ENCODE data around the gene PHACTR2.

PHACTR2 gene

DNA sequence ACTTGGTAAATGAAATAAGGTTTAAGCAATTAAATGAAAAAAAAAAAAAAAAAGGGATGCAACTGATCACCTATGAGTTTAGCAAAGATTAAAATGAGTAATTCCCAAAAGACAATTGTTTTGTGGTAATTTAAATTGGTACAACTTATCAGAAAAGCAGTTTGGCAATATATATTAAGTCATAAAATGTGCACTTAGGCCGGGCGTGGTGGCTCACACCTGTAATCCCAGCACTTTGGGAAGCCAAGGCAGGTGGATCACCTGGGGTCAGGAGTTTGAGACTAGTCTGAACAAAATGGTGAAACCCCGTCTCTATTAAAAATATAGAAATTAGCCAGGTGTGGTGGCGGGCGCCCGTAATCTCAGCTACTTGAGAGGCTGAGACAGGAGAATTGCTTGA lies 7.9 kb downstream of the PHACTR2 start:
- no peak for TF ChIP-seq POLR2A (IDR thresholded peaks at IDR 0.05; ENCODE audit: low read depth, low read length)
- no peak for DNase-seq (ENCODE audit: insufficient read length, low spot score)
- no peak for FAIRE-seq

DNA sequence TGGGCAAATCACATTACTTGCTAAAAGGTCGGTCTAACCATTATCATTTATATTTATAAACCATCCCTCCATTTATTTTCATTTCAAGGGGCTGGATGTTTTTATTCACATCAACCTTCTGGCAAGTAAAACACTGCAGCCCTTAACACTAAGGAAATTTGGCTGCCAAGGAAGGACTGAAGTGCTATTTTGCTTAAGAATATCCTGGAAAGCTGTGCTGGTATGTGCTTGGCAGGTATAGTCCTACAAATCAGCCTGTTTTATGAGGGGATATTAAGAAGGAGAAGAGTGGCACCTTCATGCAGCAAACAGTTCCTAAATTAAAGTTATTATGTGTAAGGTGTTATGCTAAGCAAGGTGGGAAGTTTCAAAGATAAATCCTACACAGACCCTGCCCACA lies 9.8 kb downstream of the PHACTR2 start:
- no peak for TF ChIP-seq POLR2A (IDR thresholded peaks at IDR 0.05; ENCODE audit: low read depth, low read length)
- DNase-seq (ENCODE audit: insufficient read length, low spot score) (no peak), FAIRE-seq (no peak)

DNA sequence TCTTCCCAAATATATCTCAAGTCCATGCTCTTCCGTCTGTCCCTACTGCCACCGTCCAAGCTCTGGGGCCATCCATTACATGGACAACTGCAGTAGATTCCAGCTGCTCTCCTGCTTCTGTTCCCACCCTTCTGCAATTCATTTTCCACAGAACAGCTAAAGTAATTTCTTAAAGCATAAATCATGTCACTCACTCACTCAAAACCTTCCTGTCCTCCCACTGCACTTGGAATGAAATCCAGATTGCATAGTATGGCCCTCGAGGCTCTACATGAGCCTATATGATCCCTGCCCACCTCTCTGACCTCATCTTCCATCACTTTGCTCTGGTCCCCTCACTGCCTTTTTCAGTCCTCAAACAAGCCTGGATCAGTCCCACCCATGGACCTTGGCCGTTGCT lies 10.9 kb downstream of the PHACTR2 start:
- DNase-seq (ENCODE audit: insufficient read length, low spot score) (no peak), FAIRE-seq (no peak)
- no peak for TF ChIP-seq POLR2A (IDR thresholded peaks at IDR 0.05; ENCODE audit: low read depth, low read length)

DNA sequence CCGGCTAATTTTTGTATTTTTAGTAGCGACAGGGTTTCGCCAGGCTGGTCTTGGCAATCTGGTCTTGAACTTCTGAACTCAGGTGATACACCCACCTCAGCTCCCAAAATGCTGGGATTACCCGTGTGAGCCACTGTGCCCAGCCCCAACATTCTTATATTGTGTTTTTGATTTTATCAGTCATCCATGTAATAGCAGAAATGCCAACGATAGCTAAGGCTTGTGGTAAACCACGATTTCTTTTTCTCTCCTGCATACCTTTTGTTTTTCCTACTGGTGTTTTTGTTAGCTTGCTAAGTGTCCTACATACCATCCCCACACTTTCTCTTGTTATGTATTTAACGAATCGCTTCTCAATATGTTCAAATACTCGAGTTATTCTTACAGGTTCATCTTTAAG lies 12.1 kb downstream of the PHACTR2 start:
- no peak for FAIRE-seq

DNA sequence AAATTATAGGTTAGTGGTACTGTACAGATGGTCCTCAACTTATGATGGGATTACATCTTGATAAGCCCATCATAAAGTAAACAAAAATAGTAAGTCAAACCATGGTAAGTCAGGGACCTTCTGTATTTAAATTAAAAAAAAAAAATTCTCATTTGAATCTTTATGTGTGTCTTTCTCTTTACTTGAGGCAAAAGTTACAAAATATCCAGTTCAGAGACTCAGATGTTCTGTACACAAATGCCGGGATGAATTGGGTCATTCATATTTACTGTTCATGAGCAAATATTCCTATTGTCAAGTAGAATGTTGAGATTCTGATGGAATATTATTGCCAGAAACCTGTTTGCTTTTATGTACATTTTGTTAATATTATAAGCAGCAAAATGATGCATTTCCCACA lies 13.4 kb downstream of the PHACTR2 start:
- no peak for FAIRE-seq
- DNase-seq (ENCODE audit: insufficient read length, low spot score): no peak
- no peak for TF ChIP-seq POLR2A (IDR thresholded peaks at IDR 0.05; ENCODE audit: low read depth, low read length)

More for the DNA sequence above, 12.1 kb downstream of the PHACTR2 start:
- TF ChIP-seq POLR2A (IDR thresholded peaks at IDR 0.05; ENCODE audit: low read depth, low read length): no peak
- no peak for DNase-seq (ENCODE audit: insufficient read length, low spot score)

DNA sequence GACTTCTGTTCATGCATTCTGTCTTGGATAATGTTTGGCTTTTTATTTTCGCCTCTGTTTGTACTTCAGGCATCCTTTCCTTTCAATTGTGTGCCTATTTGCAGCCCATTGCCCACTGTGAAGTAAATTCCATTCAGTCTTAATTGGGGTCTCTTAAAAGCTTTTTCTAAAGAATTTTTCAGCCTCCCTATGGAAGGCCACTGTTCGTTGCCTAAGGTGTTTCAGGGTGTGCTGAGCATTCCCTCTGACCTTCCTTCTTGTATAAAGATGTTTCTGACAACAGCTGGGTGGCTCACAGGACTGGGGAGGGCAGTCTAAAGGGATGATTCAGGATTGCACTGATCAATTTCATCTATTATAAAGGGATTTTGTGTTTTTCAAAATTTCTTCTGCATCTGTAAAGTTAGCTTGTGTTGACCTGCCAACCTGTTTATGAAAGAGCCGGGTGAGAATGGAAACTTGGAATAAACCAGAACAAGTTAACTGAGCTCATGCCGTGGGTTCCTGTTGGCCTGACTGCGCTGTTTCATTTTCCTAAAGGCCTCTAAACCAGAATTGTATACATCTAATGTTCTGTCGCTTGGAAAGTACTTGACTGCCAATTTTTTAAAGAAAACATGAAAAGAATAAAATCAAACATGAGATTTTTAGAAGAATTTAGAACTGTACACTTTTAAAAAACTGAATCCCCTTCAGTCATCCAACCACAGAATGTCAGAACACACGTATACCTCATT lies 14.3 kb downstream of the PHACTR2 start:
- TF ChIP-seq POLR2A (IDR thresholded peaks at IDR 0.05; ENCODE audit: low read depth, low read length): no peak
- DNase-seq (ENCODE audit: insufficient read length, low spot score) (no peak), FAIRE-seq (no peak)

DNA sequence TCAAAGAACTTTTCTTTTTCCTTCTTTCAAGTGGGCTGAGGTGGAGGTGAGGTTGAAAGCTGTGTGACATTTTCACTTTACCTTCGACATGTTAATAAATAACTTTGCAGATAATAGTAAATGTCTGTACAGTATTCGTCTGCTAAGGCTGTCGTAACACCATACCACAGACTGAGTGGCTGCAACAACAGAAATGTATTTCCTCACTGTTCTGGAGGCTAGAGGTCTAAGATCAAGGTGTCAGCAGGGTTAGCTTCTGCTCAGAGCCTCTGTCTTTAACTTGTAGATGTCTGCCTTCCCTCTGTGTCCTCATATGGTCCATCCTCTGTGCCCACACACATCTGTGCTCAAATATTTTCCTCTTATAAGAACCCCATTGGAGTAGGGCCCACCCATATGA lies 14.9 kb downstream of the PHACTR2 start:
- FAIRE-seq (no peak), DNase-seq (ENCODE audit: insufficient read length, low spot score) (no peak)
- no peak for TF ChIP-seq POLR2A (IDR thresholded peaks at IDR 0.05; ENCODE audit: low read depth, low read length)

DNA sequence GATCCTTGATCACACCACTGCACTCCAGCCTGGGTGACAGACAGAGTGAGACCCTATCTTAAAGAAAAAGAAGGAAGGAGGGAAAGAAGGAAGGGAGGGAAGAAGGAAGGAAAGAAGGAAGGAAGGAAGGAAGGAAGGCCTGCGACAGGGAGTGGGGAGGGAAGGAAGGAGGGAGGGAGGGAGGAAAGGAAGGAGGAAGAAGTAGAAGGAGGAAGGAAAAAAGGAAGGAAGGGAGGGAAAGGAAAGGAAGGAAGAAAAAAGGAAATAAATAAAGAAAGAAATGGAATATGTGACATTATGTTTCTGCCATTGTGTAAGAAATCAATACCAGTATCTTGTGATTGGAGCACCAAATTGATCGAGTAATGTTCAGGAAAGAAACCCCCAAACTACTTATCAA lies 16.2 kb downstream of the PHACTR2 start:
- FAIRE-seq: no peak
- no peak for TF ChIP-seq POLR2A (IDR thresholded peaks at IDR 0.05; ENCODE audit: low read depth, low read length)
- DNase-seq (ENCODE audit: insufficient read length, low spot score): no peak

DNA sequence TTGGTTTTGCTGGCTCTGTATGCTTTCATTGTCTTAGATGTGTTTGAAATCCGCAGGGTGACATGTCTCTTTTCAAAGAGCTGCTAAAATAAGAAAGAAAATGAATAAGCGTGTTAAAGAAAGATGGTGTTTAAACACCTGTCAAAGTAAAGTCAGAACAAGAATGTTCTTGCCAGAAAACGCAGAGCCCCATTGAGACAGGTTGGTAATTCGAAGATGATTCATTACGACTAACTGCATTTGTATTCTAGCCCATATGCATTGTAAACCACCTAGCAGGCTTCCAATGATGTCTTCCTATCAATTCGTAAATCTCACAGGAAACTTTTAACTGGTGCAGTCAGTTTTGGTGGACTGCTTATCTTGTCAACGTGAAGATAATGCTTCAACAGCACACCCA lies 16.8 kb downstream of the PHACTR2 start:
- DNase-seq (ENCODE audit: insufficient read length, low spot score) (no peak), FAIRE-seq (peak; percentile 58)
- TF ChIP-seq POLR2A (IDR thresholded peaks at IDR 0.05; ENCODE audit: low read depth, low read length): no peak

DNA sequence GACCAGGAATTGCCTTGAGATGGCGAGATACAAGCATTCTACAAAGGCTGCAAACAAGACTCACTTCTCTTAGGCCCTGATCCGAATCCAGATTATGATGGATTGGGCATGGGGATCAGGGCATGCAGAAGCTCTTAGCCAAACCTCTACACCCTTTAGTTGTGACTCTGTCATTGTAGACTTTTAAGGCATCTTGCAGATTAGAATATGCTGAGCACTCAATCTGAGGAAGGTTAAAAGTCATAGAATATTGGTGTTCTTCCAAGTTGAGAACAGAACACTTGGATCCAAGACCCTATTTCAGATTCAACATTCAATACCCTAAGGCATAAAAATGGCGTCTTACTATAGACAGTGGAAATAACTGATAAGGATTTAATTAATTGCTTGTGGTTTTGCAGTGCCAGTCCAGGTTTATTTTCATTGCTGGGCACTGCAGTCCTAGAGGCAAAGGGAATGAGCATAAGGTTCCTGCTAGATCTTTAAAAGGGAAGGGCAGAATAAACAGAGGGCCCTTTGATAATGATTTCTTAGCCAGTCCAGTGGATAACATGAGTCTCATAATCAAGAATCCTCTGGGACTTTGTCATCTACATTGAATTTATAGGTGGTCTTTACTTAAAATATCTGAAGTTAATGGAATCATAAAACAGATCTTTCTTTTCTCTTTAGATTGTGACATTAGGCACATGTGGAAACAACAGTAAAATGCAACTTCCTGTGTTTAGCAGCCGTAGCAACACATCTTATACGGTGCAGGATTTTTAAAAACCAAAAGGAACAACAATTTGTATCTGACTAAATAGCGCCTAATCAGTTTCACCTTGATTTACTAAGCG lies 17.6 kb downstream of the PHACTR2 start:
- FAIRE-seq: no peak
- no peak for DNase-seq (ENCODE audit: insufficient read length, low spot score)
- no peak for TF ChIP-seq POLR2A (IDR thresholded peaks at IDR 0.05; ENCODE audit: low read depth, low read length)

DNA sequence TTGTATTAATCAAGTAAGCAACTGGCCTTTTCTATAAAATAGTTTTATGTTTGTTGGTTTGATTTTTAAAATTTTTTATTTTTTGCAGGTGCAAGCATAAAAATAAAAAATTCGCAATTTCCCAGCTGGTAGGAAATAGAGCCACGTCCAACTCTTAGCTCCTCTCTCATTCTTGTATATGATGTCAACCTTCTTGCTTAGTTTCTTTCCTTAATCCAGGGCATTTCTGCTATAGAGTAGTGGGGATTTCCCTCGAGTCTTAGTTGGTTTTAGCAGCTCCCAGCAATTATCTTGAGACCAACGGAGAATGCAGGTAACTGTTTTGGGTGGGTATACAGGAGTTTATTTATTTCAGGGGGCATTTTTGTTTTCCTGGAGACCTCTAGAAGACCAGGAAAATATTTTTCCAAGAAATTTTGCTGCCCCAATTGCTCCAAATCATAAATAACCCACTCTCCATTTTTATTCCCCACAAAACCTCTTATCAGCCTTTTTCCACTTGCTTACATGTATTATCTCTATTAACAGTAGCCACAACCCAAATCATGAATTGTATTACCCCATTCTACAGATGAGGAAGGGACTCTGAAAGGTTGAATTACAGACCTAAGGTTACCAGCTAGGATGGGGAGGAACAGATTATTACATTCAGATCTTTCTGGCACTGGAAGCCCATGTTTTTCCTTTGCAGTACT lies 18.4 kb downstream of the PHACTR2 start:
- FAIRE-seq (no peak), DNase-seq (ENCODE audit: insufficient read length, low spot score) (no peak)
- TF ChIP-seq POLR2A (IDR thresholded peaks at IDR 0.05; ENCODE audit: low read depth, low read length): no peak

DNA sequence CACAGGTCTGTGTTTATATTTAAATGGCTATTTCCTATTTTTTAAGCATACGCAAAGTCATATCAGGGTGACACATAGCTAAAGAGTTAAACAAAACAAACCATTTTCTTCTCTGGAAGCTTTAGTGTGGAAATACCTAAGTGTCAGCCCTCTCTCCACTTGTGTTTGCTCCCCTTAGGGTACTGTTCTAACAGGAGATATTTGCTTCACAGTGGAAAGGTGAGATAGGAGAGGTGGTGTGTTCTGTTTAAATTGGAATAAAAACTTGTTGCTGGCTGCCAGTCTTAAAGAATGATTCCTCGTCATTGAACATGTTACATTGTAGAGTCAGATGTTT lies 18.9 kb downstream of the PHACTR2 start:
- no peak for FAIRE-seq
- no peak for DNase-seq (ENCODE audit: insufficient read length, low spot score)
- no peak for TF ChIP-seq POLR2A (IDR thresholded peaks at IDR 0.05; ENCODE audit: low read depth, low read length)

DNA sequence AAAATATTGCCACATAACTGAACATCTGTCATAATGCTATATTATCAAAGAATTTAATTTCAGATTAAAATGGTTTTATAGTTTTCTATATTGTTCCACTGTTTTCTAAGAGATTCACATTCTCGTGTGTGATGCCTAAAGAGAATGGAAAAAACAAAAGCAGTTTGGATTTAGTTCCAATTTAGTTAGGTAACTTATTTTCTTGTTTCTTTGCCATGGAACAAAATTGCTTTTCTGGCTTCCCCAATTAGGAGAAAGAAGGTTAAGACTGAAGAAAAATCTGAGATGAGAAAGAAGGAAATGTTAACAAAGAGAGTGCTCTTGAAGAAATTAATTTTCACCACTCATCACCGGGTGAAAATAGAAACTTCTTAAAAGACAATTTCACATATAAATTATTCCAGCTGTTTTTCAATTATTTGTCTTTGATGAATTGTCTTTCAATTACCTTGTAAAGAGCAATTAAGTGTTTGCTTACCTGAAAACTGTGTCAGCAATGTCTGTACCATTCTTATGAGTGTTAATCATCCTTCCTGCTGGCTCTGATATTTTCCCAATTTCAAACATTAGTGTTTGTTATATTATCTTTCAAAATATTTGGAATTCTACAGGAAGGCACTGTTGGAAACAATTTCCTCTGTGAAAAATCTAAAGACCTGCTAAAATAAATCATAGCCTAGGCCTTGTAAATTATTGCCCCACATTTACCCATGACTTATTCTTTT lies 19.5 kb downstream of the PHACTR2 start:
- FAIRE-seq: no peak
- no peak for DNase-seq (ENCODE audit: insufficient read length, low spot score)
- TF ChIP-seq POLR2A (IDR thresholded peaks at IDR 0.05; ENCODE audit: low read depth, low read length): no peak

DNA sequence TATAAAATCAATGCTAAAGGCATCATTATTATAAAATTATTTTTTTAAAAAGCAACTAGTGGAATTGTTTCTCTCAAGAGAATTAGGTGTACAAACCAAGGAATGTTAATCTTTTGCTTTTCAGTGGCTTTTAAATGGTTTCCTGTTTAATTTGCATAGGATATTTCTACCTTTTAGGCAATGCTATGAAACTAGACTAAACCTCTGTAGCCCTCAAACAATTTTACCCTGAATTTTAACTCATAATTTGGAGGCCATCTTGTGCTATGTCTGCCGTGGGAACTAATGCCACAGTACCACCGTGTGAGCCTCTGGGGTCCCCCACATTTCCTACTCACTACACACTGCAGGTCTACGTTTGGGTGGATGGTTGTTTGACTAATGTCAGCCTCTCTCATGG lies 20.6 kb downstream of the PHACTR2 start:
- DNase-seq (ENCODE audit: insufficient read length, low spot score) (no peak), FAIRE-seq (no peak)
- no peak for TF ChIP-seq POLR2A (IDR thresholded peaks at IDR 0.05; ENCODE audit: low read depth, low read length)

All from H54 (cell line).